Liver (tissue), 3 donors: Measurements from ENCODE around the gene NGFR.

Source experiments
- GABPA ChIP-seq, 2 donors: IDR thresholded peaks in 1 of 2; conservative IDR thresholded peaks in 1 of 2; 2 replicates each; pipeline ENCODE4 v1.6.1; 2016; ENCODE audit warnings: antibody characterized with exemption in 2 of 2, mild to moderate bottlenecking in 1 of 2, moderate library complexity in 1 of 2
- HNF4A ChIP-seq, 2 donors: conservative IDR thresholded peaks; 2 replicates each; pipeline ENCODE4 v1.6.1; 2016; ENCODE audit warnings: antibody characterized with exemption in 2 of 2, mild to moderate bottlenecking in 2 of 2
- JUND ChIP-seq, 2 donors: IDR thresholded peaks; 2 replicates each; pipeline ENCODE4 v1.6.1; 2016; ENCODE audit warnings: antibody characterized with exemption in 2 of 2
- RAD21 ChIP-seq, 2 donors: IDR thresholded peaks; 2 replicates each; pipeline ENCODE4 v1.6.1; 2016; ENCODE audit warnings: antibody characterized with exemption in 2 of 2, mild to moderate bottlenecking in 2 of 2
- RXRA ChIP-seq, 2 donors: IDR thresholded peaks; 2 replicates each; pipeline ENCODE4 v1.6.1; 2017 to 2018; ENCODE audit warnings: antibody characterized with exemption in 2 of 2, mild to moderate bottlenecking in 1 of 2
- SP1 ChIP-seq: IDR thresholded peaks from 2 replicates; pipeline ENCODE4 v1.6.1; 2018; ENCODE audit warnings: antibody characterized with exemption, mild to moderate bottlenecking
- TAF1 ChIP-seq: conservative IDR thresholded peaks from 2 replicates; pipeline ENCODE4 v1.6.1; 2016; ENCODE audit warnings: antibody characterized with exemption, mild to moderate bottlenecking
- YY1 ChIP-seq: IDR thresholded peaks from 2 replicates; pipeline ENCODE4 v1.6.1; 2016; ENCODE audit warnings: antibody characterized with exemption, mild to moderate bottlenecking
- ZBTB33 ChIP-seq: IDR thresholded peaks from 2 replicates; pipeline ENCODE4 v1.6.1; 2016; ENCODE audit warnings: antibody characterized with exemption
- TF ChIP-seq, protein P1 (sequence below): fragments of 150-350 bp; IDR thresholded peaks from 2 replicates; pipeline ENCODE4 v1.5.1; 2017; ENCODE audit warnings: improper control_type of control experiment, low read depth, low read length; ENCODE audit not compliant: missing input control
- TF ChIP-seq, protein P2 (sequence below): IDR thresholded peaks from 2 replicates; pipeline ENCODE4 v1.6.1; 2016; ENCODE audit warnings: antibody characterized with exemption, mild to moderate bottlenecking
- donor health status: healthy.
- donor health status: healthy.

- TF ChIP-seq YY1: no peak
- TF ChIP-seq, protein P1, sequence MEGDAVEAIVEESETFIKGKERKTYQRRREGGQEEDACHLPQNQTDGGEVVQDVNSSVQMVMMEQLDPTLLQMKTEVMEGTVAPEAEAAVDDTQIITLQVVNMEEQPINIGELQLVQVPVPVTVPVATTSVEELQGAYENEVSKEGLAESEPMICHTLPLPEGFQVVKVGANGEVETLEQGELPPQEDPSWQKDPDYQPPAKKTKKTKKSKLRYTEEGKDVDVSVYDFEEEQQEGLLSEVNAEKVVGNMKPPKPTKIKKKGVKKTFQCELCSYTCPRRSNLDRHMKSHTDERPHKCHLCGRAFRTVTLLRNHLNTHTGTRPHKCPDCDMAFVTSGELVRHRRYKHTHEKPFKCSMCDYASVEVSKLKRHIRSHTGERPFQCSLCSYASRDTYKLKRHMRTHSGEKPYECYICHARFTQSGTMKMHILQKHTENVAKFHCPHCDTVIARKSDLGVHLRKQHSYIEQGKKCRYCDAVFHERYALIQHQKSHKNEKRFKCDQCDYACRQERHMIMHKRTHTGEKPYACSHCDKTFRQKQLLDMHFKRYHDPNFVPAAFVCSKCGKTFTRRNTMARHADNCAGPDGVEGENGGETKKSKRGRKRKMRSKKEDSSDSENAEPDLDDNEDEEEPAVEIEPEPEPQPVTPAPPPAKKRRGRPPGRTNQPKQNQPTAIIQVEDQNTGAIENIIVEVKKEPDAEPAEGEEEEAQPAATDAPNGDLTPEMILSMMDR: no peak
- TF ChIP-seq GABPA (IDR thresholded peaks at IDR 0.05 in 1 of 2, conservative IDR thresholded peaks at IDR 0.05 in 1 of 2): no peak
- TF ChIP-seq HNF4A (conservative IDR thresholded peaks at IDR 0.05): no peak
- TF ChIP-seq JUND (IDR thresholded peaks at IDR 0.05): no peak
- TF ChIP-seq, protein P2, sequence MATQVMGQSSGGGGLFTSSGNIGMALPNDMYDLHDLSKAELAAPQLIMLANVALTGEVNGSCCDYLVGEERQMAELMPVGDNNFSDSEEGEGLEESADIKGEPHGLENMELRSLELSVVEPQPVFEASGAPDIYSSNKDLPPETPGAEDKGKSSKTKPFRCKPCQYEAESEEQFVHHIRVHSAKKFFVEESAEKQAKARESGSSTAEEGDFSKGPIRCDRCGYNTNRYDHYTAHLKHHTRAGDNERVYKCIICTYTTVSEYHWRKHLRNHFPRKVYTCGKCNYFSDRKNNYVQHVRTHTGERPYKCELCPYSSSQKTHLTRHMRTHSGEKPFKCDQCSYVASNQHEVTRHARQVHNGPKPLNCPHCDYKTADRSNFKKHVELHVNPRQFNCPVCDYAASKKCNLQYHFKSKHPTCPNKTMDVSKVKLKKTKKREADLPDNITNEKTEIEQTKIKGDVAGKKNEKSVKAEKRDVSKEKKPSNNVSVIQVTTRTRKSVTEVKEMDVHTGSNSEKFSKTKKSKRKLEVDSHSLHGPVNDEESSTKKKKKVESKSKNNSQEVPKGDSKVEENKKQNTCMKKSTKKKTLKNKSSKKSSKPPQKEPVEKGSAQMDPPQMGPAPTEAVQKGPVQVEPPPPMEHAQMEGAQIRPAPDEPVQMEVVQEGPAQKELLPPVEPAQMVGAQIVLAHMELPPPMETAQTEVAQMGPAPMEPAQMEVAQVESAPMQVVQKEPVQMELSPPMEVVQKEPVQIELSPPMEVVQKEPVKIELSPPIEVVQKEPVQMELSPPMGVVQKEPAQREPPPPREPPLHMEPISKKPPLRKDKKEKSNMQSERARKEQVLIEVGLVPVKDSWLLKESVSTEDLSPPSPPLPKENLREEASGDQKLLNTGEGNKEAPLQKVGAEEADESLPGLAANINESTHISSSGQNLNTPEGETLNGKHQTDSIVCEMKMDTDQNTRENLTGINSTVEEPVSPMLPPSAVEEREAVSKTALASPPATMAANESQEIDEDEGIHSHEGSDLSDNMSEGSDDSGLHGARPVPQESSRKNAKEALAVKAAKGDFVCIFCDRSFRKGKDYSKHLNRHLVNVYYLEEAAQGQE: no peak
- no peak for TF ChIP-seq ZBTB33
- no peak for TF ChIP-seq RAD21 (IDR thresholded peaks at IDR 0.05)
- TF ChIP-seq RXRA (IDR thresholded peaks at IDR 0.05): no peak
- TF ChIP-seq TAF1: no peak
- TF ChIP-seq SP1: no peak
Observed at GRCh38 chr17:49484588-49484987, 10.5 kb upstream of the NGFR start.
